Right lobe of liver (tissue), 6 donors: ENCODE data around the gene GPBP1. TPM values are rescaled to one million over a fixed set of nuclear protein-coding genes. Genes with fewer than 3 reads are reported as not detected.

ENCODE experiments used
- ATAC-seq, 4 donors: fragments of 200-7000 bp; cut with Tn5 transposase; one replicate each; pipeline ENCODE4 v1.9.1; 2020; ENCODE audit warnings: mild to moderate bottlenecking in 4 of 4, moderate library complexity in 4 of 4
- DNase-seq, 3 donors: peaks; one replicate each; pipeline ENCODE4 v3.0.0-alpha.2; 2020
- H3K27ac ChIP-seq, 3 donors: fragments of 200-600 bp; one replicate each; pipeline ENCODE4 v1.8.0; 2022
- H3K27me3 ChIP-seq, 2 donors: fragments of 200-600 bp; one replicate each; pipeline ENCODE4 v1.8.0; 2022
- H3K36me3 ChIP-seq, 4 donors: fragments of 200-600 bp; sonication (generic) in 1 of 4; one replicate each; pipeline versions ENCODE4 v1.5.1 to v1.8.0; 2017 to 2022; ENCODE audit warnings: control low read depth in 1 of 4
- H3K4me1 ChIP-seq, 4 donors: fragments of 200-600 bp; sonication (generic) in 1 of 4; one replicate each; pipeline versions ENCODE4 v1.5.1 to v1.8.0; 2017 to 2022; ENCODE audit warnings: control low read depth in 1 of 4
- H3K4me3 ChIP-seq, 3 donors: fragments of 200-600 bp; one replicate each; pipeline ENCODE4 v1.8.0; 2022
- H3K9me3 ChIP-seq, 4 donors: fragments of 200-600 bp; sonication (generic) in 1 of 4; one replicate each; pipeline versions ENCODE4 v1.5.1 to v1.8.0; 2017 to 2022; ENCODE audit warnings: control low read depth in 1 of 4
- CTCF ChIP-seq, 4 donors: fragments of 200-600 bp in 3 of 4; fragments of 450-650 bp in 1 of 4; IDR thresholded peaks; one replicate each; pipeline versions ENCODE4 v1.5.1 to v1.8.0; 2016 to 2022; ENCODE audit warnings: antibody characterized with exemption in 4 of 4, mild to moderate bottlenecking in 2 of 4
- POLR2A ChIP-seq: fragments of 450-650 bp; IDR thresholded peaks from one replicate; pipeline ENCODE4 v1.6.1; 2017; ENCODE audit warnings: antibody characterized with exemption, mild to moderate bottlenecking
- WGBS: methylation state at CpG from one replicate; pipeline ENCODE4 v1.1.6; 2018; ENCODE audit warnings: low coverage, low lambda C conversion rate; ENCODE audit not compliant: insufficient coverage; ENCODE audit errors: missing lambda C conversion rate; 5-methylcytosine and 5-hydroxymethylcytosine counted together
- intact Hi-C, 2 donors: fragments of 100-400 bp; cut with DNase I; formaldehyde crosslinking; loops; one replicate each; pipeline versions ENCODE4 v1.11.2 to v1.14.1; 2022
- small RNA-seq, 2 experiments: library from RNA; depleted of rRNA; stranded (forward); fragments of <200 nt; gene quantifications; one replicate each; pipeline ENCODE3, GENCODE V24; 2016
- total RNA-seq, 6 experiments: library from RNA; depleted of rRNA in 2 of 6; stranded (reverse); fragments of >200 nt in 2 of 6; fragmentation: NEBNext Ultra II Directional in 3 of 6; extraction: Animal tissue kit (Norgen Biotek cat#: 25700) in 3 of 6; gene quantifications; one replicate each; pipeline versions ENCODE4 v1.1.0 to v1.2.4, GENCODE V29; 2016 to 2023
- donor health status: DM: no; HTN: yes; CAD: no.
- donor health status: DM: no; HTN: no; CAD: no.
- donor health status: DM: no; HTN: no; CAD: no.
- donor health status: DM: no; HTN: yes; CAD: no.
- donor health status: DM: no; HTN: yes; CAD: no.

Gene GPBP1
- total RNA-seq, 6 experiments from 2014 or later, result 19.5 to 28.2 (median 24.9) TPM

- 80% methylated on average over 1 of the region's 3 CpGs for WGBS
- DNase-seq (no peak), ATAC-seq (no peak)
- Histone ChIP-seq H3K4me1 (no peaks in the 10 kb centered on the region), H3K27ac (no peak overlapping the region), H3K36me3 (no peaks in the 10 kb centered on the region), H3K9me3 (no peaks in the 10 kb centered on the region), H3K27me3 (no peaks in the 10 kb centered on the region), H3K4me3 (no peak overlapping the region)
- no peak for TF ChIP-seq POLR2A
- no peak for TF ChIP-seq CTCF (IDR thresholded peaks at IDR 0.05)
- intact Hi-C loops, result no loop called here
These were observed 139.9 kb downstream of the GPBP1 start for GRCh38 chr5:57313716-57314115.

Small RNA genes lying within 50 kb of the gene (small RNA-seq; reads per million reads assigned to genes)
- 0 reads per million in 2 experiments for gene RF00019

Other genes starting within 250 kb of the GPBP1 start
- gene MIER3, start 221.9 kb upstream of the GPBP1 start, total RNA-seq, result 10 to 100 TPM in 4 of 6 experiments, 1 to 10 TPM in 2; 7.3 to 14.7 (median 11.2) TPM